Choroid plexus epithelial cell (primary cell): ENCODE measurements around the gene DGKG.

Experiments
- DNase-seq: peaks from one replicate; pipeline ENCODE4 v3.0.0-alpha.2; 2010; ENCODE audit warnings: low read depth
- H3K4me3 ChIP-seq: 2 replicates; pipeline ENCODE4 v1.5.1; 2011; ENCODE audit warnings: low read depth, mild to moderate bottlenecking, control low read depth, low read length, moderate library complexity
- CTCF ChIP-seq: conservative IDR thresholded peaks from 2 replicates; pipeline ENCODE4 v1.5.1; 2011; ENCODE audit warnings: low read depth, mild to moderate bottlenecking, control low read depth, inconsistent platforms, low read length, moderate library complexity

DGKG gene

DNA sequence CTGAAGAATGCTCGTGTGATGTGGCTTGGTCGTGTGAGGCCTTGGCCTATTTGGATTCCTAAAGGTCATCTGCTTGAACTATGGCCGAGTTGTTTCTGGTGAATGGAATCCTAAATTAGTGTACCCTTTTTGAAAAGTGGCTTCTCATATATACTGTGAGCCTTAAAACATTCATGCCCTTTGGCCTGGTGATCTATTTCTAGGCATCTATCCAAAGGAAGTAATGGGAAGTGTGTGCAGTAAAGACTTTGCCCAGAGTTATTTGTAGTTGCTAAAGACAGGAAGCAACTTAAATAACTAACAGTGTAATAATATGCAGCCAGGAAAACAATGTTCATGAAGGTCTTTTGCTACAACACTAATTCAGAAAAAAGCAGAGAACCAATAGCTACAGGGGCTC is 3.0 kb downstream of the DGKG start:
- DNase-seq = peak; percentile 20
- H3K4me3 ChIP-seq = no peak overlapping the region
- no peak for TF ChIP-seq CTCF

- no peak for TF ChIP-seq CTCF
- no peak for DNase-seq
- no peak overlapping the region for H3K4me3 ChIP-seq
Observed at GRCh38 chr3:186356152-186356551, 5.9 kb downstream of the DGKG start.

DNA sequence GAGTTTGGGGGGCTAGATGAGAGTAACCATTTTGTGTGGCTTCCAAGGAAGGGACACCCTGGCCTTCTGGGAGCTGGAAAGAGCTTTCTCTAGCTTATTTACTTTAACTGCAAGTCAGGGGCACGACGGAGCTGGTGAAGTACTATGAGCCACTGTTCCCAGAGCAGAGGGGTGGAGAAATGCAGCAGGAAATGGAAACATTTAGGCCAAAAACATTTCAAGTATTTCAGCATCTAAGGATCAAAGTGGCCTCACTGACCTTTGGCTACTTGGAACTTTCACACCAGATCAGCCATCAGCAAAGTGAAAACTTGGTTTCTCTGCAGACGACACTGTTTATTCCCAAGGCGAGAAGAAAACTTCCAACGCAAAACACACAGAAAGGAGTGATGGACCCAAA is 7.9 kb downstream of the DGKG start:
- TF ChIP-seq CTCF = no peak
- H3K4me3 ChIP-seq = no peak overlapping the region

GRCh38 chr3:186352369-186352768 is 9.7 kb downstream of the DGKG start:
- H3K4me3 ChIP-seq = no peak overlapping the region
- TF ChIP-seq CTCF = no peak
- DNase-seq = no peak

More for the DNA sequence above, 7.9 kb downstream of the DGKG start:
- DNase-seq = peak; percentile 16

DNA sequence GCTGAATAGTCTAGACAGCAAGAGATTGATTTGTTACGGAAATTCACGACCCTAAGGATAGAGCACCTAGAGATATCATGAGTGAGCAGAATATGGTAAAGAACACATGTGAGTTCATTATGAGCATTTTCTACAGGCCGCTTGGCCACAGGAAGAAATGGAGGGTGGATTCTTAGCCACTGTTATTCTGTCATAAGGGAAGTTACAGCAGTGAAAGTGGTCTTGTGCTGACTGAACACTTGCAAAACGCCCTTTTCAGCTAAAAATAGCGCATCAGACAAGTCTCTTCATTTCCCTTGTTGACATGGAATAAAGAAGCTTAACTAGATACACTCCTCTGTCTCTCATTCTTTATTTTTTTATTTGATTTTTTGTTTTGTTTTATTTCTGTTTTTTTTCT is 19.8 kb downstream of the DGKG start:
- no peak for DNase-seq
- TF ChIP-seq CTCF = no peak
- no peak overlapping the region for H3K4me3 ChIP-seq

GRCh38 chr3:186340204-186340603 is 21.8 kb downstream of the DGKG start:
- H3K4me3 ChIP-seq = no peak overlapping the region
- TF ChIP-seq CTCF = no peak
- no peak for DNase-seq

DNA sequence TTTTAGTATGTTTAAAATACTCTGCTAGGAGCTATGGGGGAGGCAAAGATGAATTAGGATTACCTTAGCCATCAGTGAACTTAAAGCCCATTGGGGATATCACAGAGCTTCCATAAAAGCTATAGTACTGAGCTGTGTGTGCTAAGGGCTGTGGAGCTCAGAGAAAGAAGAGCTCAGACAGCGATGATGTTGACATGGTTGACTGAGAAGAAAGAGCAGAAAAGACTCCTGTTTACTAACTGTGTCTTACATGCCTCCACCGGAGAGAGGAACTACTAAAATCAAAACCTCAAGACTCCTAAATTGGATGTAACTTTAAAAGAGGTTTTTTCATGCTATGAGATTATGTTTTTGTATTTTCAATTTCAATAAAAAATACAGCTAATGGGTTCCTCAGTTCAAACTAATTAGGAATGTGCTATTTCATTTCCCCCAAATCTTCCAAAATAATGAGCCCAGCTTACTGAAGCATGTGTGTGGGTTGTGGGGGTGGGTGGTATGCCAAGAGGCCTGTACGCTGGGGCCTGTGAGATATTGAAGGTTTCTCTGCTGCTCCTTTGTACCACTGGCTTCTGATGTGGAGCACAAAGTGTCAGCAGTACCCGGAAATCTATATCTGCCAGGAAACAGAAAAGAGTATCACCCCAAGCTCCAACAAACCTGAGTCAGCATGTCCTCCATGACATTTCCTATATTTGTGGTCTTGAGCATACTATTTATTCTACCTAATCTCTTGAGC is 22.7 kb downstream of the DGKG start:
- no peak for TF ChIP-seq CTCF

More for the DNA sequence above, 22.7 kb downstream of the DGKG start:
- no peak overlapping the region for H3K4me3 ChIP-seq
- DNase-seq = no peak
